ENCODE data around the gene LEPR.

The LEPR gene

GRCh38 chr1:65409816-65410326, 10.6 kb upstream of the LEPR start:
- DNase-seq (ENCODE audit: low spot score): no peak

- DNase-seq (ENCODE audit: low spot score): peak; percentile 66
These were observed 8.0 kb upstream of the LEPR start for GRCh38 chr1:65412256-65412983.

GRCh38 chr1:65412984-65413375, 7.5 kb upstream of the LEPR start:
- no peak for DNase-seq (ENCODE audit: low spot score)

GRCh38 chr1:65414538-65414937, 5.9 kb upstream of the LEPR start:
- DNase-seq (ENCODE audit: low spot score): no peak

GRCh38 chr1:65416767-65417166, 3.7 kb upstream of the LEPR start:
- no peak for DNase-seq (ENCODE audit: low spot score)

GRCh38 chr1:65417729-65418128, 2.7 kb upstream of the LEPR start:
- no peak for DNase-seq (ENCODE audit: low spot score)

- DNase-seq (ENCODE audit: low spot score): peak; percentile 36
These were observed 1.8 kb upstream of the LEPR start for GRCh38 chr1:65418522-65419185.

GRCh38 chr1:65419681-65420589, 533 bp upstream of the LEPR start:
- peak; percentile 94 for DNase-seq (ENCODE audit: low spot score)

GRCh38 chr1:65421351-65422025, 1.0 kb downstream of the LEPR start:
- DNase-seq (ENCODE audit: low spot score): peak; percentile 16

- peak; percentile 29 for DNase-seq (ENCODE audit: low spot score)
These were observed 2.1 kb downstream of the LEPR start for GRCh38 chr1:65422241-65423203.

- DNase-seq (ENCODE audit: low spot score): peak; percentile 86
These were observed 3.6 kb downstream of the LEPR start for GRCh38 chr1:65423884-65424572.

- no peak for DNase-seq (ENCODE audit: low spot score)
These were observed 4.1 kb downstream of the LEPR start for GRCh38 chr1:65424573-65424889.

GRCh38 chr1:65425006-65425405, 4.5 kb downstream of the LEPR start:
- DNase-seq (ENCODE audit: low spot score): no peak

- DNase-seq (ENCODE audit: low spot score): peak; percentile 46
These were observed 5.2 kb downstream of the LEPR start for GRCh38 chr1:65425697-65426096.

- DNase-seq (ENCODE audit: low spot score): no peak
These were observed 8.6 kb downstream of the LEPR start for GRCh38 chr1:65429078-65429477.

GRCh38 chr1:65429806-65430205, 9.3 kb downstream of the LEPR start:
- no peak for DNase-seq (ENCODE audit: low spot score)

- DNase-seq (ENCODE audit: low spot score): peak; percentile 58
These were observed 10.7 kb downstream of the LEPR start for GRCh38 chr1:65431111-65431705.

GRCh38 chr1:65432918-65433317, 12.4 kb downstream of the LEPR start:
- no peak for DNase-seq (ENCODE audit: low spot score)

GRCh38 chr1:65434255-65434654, 13.8 kb downstream of the LEPR start:
- peak; percentile 18 for DNase-seq (ENCODE audit: low spot score)

- no peak for DNase-seq (ENCODE audit: low spot score)
These were observed 14.3 kb downstream of the LEPR start for GRCh38 chr1:65434760-65435159.
